Heart right ventricle (tissue), 16 donors: ENCODE measurements around the gene NATD1. TPM values are rescaled to one million over a fixed set of nuclear protein-coding genes. Genes with fewer than 3 reads are reported as not detected.
A peak's percentile ranks its signal among the peaks of the same experiment; 100 is the strongest.

Experiments
- ATAC-seq, 8 donors: fragments of 200-7000 bp; cut with Tn5 transposase; one replicate each; pipeline ENCODE4 v1.9.1; 2020; ENCODE audit warnings: mild to moderate bottlenecking in 8 of 8, moderate library complexity in 8 of 8, moderate number of reproducible peaks in 1 of 8
- DNase-seq, 2 donors: peaks; one replicate each; pipeline ENCODE4 v3.0.0-alpha.2; 2020
- H3K27ac ChIP-seq, 10 donors: fragments of 200-600 bp; sonication (generic) in 2 of 10; one replicate each; pipeline versions ENCODE4 v1.5.0 to v1.8.0; 2020 to 2022; ENCODE audit warnings: mild to moderate bottlenecking in 3 of 10
- H3K27me3 ChIP-seq, 7 donors: fragments of 200-600 bp; one replicate each; pipeline ENCODE4 v1.8.0; 2021 to 2022; ENCODE audit warnings: mild to moderate bottlenecking in 2 of 7
- H3K36me3 ChIP-seq, 9 donors: fragments of 200-600 bp; sonication (generic) in 1 of 9; one replicate each; pipeline versions ENCODE4 v1.5.0 to v1.8.0; 2020 to 2022; ENCODE audit warnings: mild to moderate bottlenecking in 2 of 9
- H3K4me1 ChIP-seq, 9 donors: fragments of 200-600 bp; sonication (generic) in 1 of 9; one replicate each; pipeline versions ENCODE4 v1.5.0 to v1.8.0; 2020 to 2022; ENCODE audit warnings: mild to moderate bottlenecking in 4 of 9
- H3K4me3 ChIP-seq, 10 donors: fragments of 200-600 bp; sonication (generic) in 2 of 10; one replicate each; pipeline versions ENCODE4 v1.5.0 to v1.8.0; 2020 to 2022; ENCODE audit warnings: mild to moderate bottlenecking in 7 of 10, moderate library complexity in 2 of 10
- H3K9me3 ChIP-seq, 11 donors: fragments of 200-600 bp in 10 of 11; sonication (generic) in 2 of 11; one replicate each; pipeline versions ENCODE4 v1.5.0 to v1.8.0; 2013 to 2022; ENCODE audit warnings: mild to moderate bottlenecking in 2 of 11, control low read depth in 1 of 11, moderate library complexity in 1 of 11
- WGBS, 2 donors: extraction: QIAGEN DNeasy Blood & Tissue Kit; methylation state at CpG; one replicate each; pipeline ENCODE4 v1.1.7; 2013; ENCODE audit warnings: inconsistent platforms in 1 of 2; 5-methylcytosine and 5-hydroxymethylcytosine counted together
- intact Hi-C, 10 donors: fragments of 100-400 bp; cut with DNase I; formaldehyde crosslinking; loops; one replicate each; pipeline versions ENCODE4 v1.11.1 to v1.14.2; 2022
- polyA plus RNA-seq, 2 donors: library from polyadenylated mRNA; stranded (reverse); fragments of 200-250 nt; gene quantifications; one replicate each; pipeline ENCODE4 v1.2.3, GENCODE V29; 2013
- total RNA-seq, 10 donors: library from RNA; stranded (reverse); fragmentation: NEBNext Ultra II Directional in 3 of 10; extraction: Animal tissue kit (Norgen Biotek cat#: 25700) in 3 of 10; gene quantifications; one replicate each; pipeline versions ENCODE4 v1.2.1 to v1.2.4, GENCODE V29; 2021 to 2023
- TF ChIP-seq, protein P1 (sequence below), 9 donors: fragments of 200-600 bp; sonication (generic) in 2 of 9; IDR thresholded peaks; one replicate each; pipeline versions ENCODE4 v1.5.0 to v1.8.0; 2021 to 2022; ENCODE audit warnings: antibody characterized with exemption in 9 of 9, mild to moderate bottlenecking in 5 of 9, moderate library complexity in 1 of 9
- donor health status: Arrhythmogenic right ventricular cardiomyopathy.
- donor health status: ischemic (EF 13 %, LVEDD 7.1; RV severe dilation, severe dysfunction).
- donor health status: healthy with polysubstance abuse.
- donor health status: DM: no; HTN: yes; CAD: no.
- donor health status: DM: no; HTN: no; CAD: no.
- donor health status: ischemic (EF 25% LVEDD 6.9; RV normal size, moderate dysfunction).
- donor health status: ischemic (EF 25% LVEDD 5.7; RV mildly dilated, moderate dysfunction).
- donor health status: healthy.
- donor health status: DM: yes; HTN: yes; CAD: no.
- donor health status: Ischemic cardiomyopathy.
- donor health status: ischemic (EF 35%, LVEDD 5.7; RV mildly dilated, moderate dysfunction).
- donor health status: nonischemic (EF 11% LVEDD 7.7; RV severe dilation, severe dysfunction).
- donor health status: DM: yes; HTN: yes; CAD: no.
- donor health status: PGD.
- donor health status: ischemic (EF 29% LVEDD 5.4; RV normal size, mild dysfunction).
- donor health status: nonischemic (EF 23%, LVEDD 6.1; RV moderate dilation, normal function).

The NATD1 gene
- total and polyA plus RNA-seq, 12 donors: 3.1 to 23.1 (median 18.1) TPM

GRCh38 chr17:21285164-21286065 lies 32.2 kb upstream of the NATD1 start:
- intact Hi-C loops: loop anchor here in 7 of 10 donors (2.0 to 10.0 kb wide), 6 partner anchors 29 to 243 kb away; partner anchors contain the start of genes USP22 (in 3 of the 7) and TMEM11 (in 2 of the 7)
- Histone ChIP-seq H3K27ac (peak overlapping the region; percentile 83 to 99 (median 96)), H3K27me3 (peaks cover 0 to 1% (median 0%) of the 10 kb centered on the region in 7 donors), H3K36me3 (peaks cover 0 to 8% (median 0%) of the 10 kb centered on the region in 9 donors), H3K9me3 (no peaks in the 10 kb centered on the region), H3K4me3 (peak overlapping the region; percentile 67 to 99 (median 97)), H3K4me1 (peaks cover 37 to 73% (median 55%) of the 10 kb centered on the region in 9 donors)
- TF ChIP-seq, protein P1, sequence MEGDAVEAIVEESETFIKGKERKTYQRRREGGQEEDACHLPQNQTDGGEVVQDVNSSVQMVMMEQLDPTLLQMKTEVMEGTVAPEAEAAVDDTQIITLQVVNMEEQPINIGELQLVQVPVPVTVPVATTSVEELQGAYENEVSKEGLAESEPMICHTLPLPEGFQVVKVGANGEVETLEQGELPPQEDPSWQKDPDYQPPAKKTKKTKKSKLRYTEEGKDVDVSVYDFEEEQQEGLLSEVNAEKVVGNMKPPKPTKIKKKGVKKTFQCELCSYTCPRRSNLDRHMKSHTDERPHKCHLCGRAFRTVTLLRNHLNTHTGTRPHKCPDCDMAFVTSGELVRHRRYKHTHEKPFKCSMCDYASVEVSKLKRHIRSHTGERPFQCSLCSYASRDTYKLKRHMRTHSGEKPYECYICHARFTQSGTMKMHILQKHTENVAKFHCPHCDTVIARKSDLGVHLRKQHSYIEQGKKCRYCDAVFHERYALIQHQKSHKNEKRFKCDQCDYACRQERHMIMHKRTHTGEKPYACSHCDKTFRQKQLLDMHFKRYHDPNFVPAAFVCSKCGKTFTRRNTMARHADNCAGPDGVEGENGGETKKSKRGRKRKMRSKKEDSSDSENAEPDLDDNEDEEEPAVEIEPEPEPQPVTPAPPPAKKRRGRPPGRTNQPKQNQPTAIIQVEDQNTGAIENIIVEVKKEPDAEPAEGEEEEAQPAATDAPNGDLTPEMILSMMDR (IDR thresholded peaks at IDR 0.05): peak in 3 of 9 donors; percentile 26 to 31 (median 28)
- ATAC-seq: no peak
- WGBS, 2 donors: 3 to 12% methylated on average over 16 of the region's 16 CpGs
- no peak for DNase-seq

- 0 to 1% methylated on average over 65 to 88 of the region's 88 CpGs for WGBS, 2 donors
- intact Hi-C loops: loop anchor here in 9 of 10 donors (2.0 to 10.0 kb wide), 9 partner anchors 30 to 242 kb away; partner anchors contain the start of genes DHRS7B (in 3 of the 9), USP22 (in 3 of the 9) and TMEM11 (in 2 of the 9)
- Histone ChIP-seq H3K36me3 (peaks cover 0 to under 1% (median 0%) of the 10 kb centered on the region in 9 donors), H3K4me1 (peaks cover 35 to 71% (median 49%) of the 10 kb centered on the region in 9 donors), H3K27ac (peak within 1 kb of the TSS; percentile 83 to 99 (median 96)), H3K9me3 (no peaks in the 10 kb centered on the region), H3K4me3 (peak within 1 kb of the TSS; percentile 67 to 99 (median 97)), H3K27me3 (no peaks in the 10 kb centered on the region)
- peak; percentile 79 to 91 (median 86) for ATAC-seq
- peak; percentile 99 for DNase-seq
- TF ChIP-seq, protein P1 (IDR thresholded peaks at IDR 0.05): peak in 1 of 9 donors; percentile 0
Measured at GRCh38 chr17:21284319-21285163, 31.3 kb upstream of the NATD1 start, which contains the start of gene MAP2K3. Gene MAP2K3 (plus strand): TSS chr17:21284711. CDS start chr17:21284921, 210 bp downstream.

DNA sequence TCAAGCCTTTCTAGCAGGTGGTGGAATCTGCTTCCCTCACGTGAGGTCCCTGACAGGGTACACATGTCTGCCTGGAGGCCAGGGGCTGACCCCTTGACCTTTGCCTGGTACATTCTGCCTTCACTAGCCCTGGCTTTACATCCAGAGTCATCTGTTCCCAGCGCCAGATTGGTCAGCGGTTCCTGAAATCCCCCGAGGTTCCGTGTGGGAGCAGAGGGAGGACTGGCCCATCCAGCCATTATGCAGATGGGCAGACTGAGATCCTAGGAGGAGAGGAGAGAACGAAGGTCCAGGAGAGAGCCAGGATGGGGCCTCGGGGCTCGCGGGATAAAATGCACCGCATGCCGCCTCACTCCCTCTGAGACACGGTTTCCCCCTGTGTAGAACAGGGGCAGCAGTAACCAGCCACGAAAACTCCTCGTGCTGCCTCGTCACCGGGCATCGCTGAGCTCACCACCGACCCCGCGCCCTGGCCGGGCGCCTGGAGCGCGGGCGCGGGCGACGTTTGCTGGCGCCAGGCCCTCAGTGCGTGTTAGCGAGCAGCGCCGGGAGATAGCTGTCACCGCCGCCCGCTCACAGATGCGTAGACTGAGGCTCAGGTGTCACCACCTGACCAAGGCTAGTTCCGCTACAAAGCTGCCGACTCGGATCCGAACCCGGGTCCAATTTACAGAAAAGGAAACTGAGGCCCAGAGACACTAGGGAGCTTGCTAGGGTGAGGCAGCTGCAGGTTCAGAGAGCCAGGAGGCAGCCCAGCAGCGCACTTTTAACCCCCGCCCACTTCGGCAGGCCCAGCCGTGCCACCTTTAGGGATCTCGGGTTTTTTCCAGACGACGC lies 30.5 kb upstream of the NATD1 start:
- no peak for DNase-seq
- intact Hi-C loops: loop anchor here in 9 of 10 donors (2.0 to 10.0 kb wide), 9 partner anchors 31 to 239 kb away; partner anchors contain the start of genes DHRS7B (in 4 of the 9), TMEM11 (in 2 of the 9) and USP22 (in 2 of the 9)
- Histone ChIP-seq H3K4me3 (peak overlapping the region; percentile 65 to 99 (median 97)), H3K27ac (peak overlapping the region in 9 of 10 donors; percentile 45 to 98 (median 96)), H3K36me3 (no peaks in the 10 kb centered on the region), H3K27me3 (no peaks in the 10 kb centered on the region), H3K4me1 (peaks cover 28 to 71% (median 41%) of the 10 kb centered on the region in 9 donors), H3K9me3 (no peaks in the 10 kb centered on the region)
- TF ChIP-seq, protein P1 (IDR thresholded peaks at IDR 0.05): peak in 1 of 9 donors; percentile 7
- WGBS, 2 donors: 19 to 20% methylated on average over 49 of the region's 49 CpGs
- no peak for ATAC-seq
